Stimulated activated CD4-positive, alpha-beta T cell treated with anti-CD3 and anti-CD28 coated beads, TNF-alpha, amount 100 ng/mL, for 1 hour (primary cell): ENCODE data around the gene SMARCD1.
"Not testable (repeated sequence)": the region's sequence is repeated elsewhere in the genome, so short reads cannot be mapped to it uniquely, and the experiment has no call there.

Source experiments
- DNase-seq, 3 donors: peaks; one replicate each; pipeline ENCODE4 v3.0.0-alpha.2; 2020; ENCODE audit warnings: low read depth in 3 of 3, low spot score in 1 of 3

Gene SMARCD1

DNA sequence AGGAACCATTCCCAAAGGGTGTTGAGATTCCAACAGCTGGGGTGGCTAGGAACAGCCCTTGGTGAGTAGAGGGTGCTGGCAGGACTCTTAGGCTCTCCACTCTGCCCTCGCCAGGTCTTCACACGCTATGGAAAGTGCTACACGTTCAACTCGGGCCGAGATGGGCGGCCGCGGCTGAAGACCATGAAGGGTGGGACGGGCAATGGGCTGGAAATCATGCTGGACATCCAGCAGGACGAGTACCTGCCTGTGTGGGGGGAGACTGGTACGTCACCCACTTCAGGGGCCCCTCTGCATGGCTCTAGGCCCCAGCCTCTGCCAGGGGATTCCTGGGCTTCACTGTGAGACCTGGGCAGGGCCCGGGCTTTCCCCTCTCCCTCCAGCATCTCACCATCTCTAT is 8.0 kb upstream of the SMARCD1 start:
- no peak for DNase-seq

- DNase-seq = no peak
Measured at GRCh38 chr12:50078281-50078680, 6.9 kb upstream of the SMARCD1 start.

GRCh38 chr12:50079771-50080170 is 5.4 kb upstream of the SMARCD1 start:
- no peak for DNase-seq

GRCh38 chr12:50081096-50081808 is 3.9 kb upstream of the SMARCD1 start:
- no peak for DNase-seq

- DNase-seq = no peak
Measured at GRCh38 chr12:50082644-50083043, 2.5 kb upstream of the SMARCD1 start.

- no peak for DNase-seq
Measured at GRCh38 chr12:50083301-50083700, 1.8 kb upstream of the SMARCD1 start.

DNA sequence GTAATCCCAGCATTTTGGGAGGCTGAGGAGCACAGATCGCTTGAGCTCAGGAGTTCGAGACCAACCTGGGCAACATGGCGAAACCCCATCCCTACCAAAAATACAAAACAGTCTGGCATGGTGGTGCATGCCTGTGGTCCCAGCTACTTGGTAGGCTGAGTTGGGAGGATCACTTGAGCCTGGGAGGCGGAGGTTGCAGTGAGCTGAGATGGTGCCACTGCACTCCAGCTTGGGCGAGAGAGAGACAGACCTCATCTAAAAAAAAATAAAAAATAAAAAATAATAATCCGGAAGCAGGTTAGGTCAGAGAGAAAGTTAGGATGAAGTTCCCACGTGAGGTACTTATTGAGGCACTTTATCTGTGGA is 750 bp upstream of the SMARCD1 start:
- DNase-seq = not testable (repeated sequence)

DNA sequence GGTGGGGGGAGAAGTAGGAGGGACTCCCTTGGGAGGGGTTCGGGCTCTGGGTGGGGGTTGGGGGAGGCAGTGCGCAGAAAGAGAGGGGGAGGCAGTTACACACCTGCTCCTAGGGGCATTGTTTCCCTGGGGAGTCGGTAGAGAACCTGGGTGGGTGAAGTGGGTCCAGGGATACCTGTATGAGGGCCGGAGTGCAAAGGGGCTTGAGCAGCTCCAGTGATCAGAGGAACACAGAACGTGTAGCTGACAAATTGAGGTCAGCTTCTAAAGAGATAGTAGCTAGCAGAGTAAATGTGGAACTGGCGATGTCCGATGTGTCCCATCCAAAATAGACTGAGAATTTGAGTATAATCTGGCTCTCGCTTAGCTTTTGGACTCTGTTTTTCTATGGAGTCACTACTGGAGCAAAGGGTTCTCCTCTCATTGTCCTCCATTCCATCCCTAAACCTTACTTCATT is 502 bp downstream of the SMARCD1 start:
- DNase-seq = no peak

- DNase-seq = no peak
Measured at GRCh38 chr12:50086148-50086547, 1.0 kb downstream of the SMARCD1 start.

DNA sequence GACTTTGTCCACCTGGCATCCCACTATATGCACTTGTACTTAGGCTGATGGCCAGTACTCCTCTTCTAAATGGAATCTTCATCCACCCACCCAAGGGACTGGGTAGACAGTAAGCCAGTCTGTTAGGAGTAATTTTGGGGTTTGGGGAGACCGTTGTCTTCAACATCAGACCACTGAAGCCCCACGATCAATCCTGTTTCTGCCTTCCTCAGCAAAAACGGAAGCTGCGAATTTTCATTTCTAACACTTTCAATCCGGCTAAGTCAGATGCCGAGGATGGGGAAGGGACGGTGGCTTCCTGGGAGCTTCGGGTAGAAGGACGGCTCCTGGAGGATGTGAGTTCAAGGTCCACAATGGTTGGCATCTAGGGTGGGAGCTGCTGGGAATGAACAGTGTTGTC is 2.0 kb downstream of the SMARCD1 start:
- DNase-seq = no peak

GRCh38 chr12:50087995-50088394 is 2.9 kb downstream of the SMARCD1 start:
- no peak for DNase-seq

DNA sequence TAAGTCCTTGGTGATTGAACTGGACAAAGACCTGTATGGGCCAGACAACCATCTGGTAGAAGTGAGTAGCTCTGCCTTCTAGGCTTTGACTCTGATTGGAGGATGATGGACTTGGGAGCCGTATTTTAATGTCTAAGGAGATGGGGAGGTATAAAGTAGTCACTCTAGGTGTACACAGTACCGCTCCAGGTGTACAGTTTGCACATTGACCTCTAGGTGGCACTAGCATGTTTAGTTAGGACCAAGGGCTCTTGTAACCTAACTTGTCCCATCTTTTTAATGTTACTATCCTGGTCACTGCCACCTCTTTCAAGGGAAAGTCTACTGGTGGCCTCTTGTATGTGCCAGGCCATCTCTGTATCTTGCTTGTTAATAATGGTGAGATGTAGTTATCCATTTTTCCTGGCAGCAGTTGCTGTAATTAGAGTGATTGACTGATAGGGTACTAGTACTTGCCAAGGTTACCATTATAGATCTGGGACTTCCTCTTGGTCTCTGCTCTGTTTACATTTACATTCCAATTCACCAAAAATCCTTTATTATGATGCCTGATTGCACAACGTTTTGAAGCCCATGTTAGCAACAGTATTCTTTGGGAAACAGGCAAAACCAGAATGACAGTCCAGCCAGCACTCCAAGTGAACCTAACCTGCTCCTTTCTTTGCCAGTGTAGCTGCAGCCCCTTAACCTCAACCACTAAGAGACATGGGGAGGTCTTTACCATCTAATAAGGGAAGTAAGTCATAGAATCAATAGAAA is 3.6 kb downstream of the SMARCD1 start:
- no peak for DNase-seq

DNA sequence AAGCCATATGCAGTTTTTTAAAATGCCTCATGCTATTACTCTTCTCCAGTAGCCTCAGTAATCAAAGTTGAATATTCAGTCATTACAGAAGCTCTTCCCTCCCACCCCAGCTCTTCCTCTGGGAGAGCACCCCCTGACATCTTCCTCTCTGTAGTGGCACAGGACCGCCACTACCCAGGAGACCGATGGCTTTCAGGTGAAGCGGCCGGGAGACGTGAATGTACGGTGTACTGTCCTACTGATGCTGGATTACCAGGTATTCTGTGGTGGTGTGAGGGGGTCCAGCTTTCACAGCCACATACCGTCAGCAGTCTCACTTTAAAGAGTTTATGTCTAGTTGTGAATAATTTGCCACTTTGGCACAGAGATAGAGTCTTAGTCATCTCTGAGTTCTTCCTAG is 4.6 kb downstream of the SMARCD1 start:
- DNase-seq = no peak

DNA sequence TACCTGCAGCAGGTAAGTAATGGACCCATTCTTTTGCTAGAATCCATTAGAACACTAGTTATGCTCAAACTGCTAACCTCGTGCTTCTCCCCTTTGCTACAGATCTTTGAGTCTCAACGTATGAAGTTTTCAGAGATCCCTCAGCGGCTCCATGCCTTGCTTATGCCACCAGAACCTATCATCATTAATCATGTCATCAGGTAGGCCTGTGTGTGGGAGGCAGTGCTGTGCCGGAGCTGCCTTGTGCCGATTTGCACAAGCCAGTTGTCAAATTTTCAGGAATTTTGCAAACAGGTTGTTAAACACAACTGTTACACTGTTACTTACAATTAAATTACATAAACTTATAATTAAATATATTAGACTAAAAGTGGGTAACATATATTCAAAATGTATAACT is 5.2 kb downstream of the SMARCD1 start:
- DNase-seq = no peak

DNA sequence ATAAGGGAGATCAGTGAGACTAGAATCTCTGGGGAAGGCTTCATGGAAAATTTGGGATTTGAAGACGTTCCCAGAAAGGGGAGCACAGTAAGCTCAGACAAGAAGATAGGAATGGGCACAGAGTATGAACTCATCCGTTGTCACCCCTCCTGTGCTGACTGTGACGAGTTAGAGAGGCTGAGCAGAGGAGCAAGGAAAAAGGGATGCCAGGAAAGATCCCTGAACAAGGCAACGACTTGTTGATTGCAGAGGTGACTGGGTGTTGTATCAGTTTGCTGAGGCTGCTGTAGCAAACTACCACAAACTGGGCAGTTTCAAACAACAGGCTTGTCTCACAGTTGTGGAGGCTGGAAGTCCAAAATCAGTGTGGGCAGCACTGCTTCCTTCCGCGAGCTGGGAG is 12.8 kb downstream of the SMARCD1 start:
- DNase-seq = no peak

- DNase-seq = no peak
Measured at GRCh38 chr12:50099302-50100008, 14.3 kb downstream of the SMARCD1 start.

GRCh38 chr12:50100561-50100960 is 15.4 kb downstream of the SMARCD1 start:
- no peak for DNase-seq

- no peak for DNase-seq
Measured at GRCh38 chr12:50101663-50102062, 16.5 kb downstream of the SMARCD1 start.

- no peak for DNase-seq
Measured at GRCh38 chr12:50102131-50102531, 17.0 kb downstream of the SMARCD1 start.

DNA sequence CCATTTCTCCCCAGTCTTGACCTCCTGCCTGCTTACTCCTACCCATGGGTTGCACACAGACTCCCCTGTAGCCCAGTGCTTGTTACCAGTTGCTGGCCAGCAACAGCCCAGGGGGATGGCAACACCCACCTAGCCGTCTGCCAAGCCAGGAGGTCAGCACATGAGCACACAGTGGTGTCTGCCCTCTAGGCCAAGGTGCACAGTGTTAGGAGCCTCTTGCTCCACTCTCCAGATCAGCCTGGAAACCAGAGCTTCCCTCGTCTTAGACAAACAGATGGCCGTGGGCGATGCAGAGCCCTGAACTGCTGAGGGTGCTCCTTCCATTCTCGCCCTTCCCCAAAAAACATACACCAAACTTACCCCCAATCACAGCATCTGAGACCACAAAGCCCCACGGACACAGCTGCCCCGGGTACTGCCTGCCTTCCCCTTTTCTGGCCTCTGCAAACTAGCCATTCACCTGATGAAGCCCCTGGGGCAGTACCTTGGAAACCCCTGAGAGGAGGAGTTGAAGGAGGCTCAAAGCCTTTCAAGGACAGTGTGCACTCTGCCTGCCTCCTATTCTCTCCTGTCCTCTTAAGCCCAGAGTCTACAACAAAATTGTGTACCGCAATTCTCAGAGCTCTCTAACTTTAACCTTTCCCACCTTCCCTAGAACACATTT is 17.6 kb downstream of the SMARCD1 start:
- no peak for DNase-seq

DNA sequence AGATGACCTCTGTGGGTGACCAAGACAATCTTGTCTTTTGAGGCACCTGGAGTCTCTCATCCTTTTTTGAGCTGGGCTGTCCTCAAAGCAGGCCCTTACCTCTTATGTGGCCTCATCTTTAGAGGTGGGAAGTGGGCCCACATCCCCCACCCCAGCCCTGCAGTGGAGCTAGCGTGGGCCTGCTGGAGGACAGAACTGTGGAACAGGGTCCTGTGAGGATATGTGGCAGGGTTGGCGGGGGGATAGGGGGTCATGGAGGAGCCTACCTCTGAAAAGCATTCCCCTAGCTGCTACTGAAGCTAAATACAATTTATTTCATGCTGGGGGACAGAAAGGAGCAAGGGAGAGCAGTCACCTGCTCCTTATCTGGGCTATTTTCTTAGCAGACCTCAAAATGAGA is 18.2 kb downstream of the SMARCD1 start:
- DNase-seq = no peak
